Skeletal muscle tissue (tissue), 4 donors: ENCODE data around the gene KMT2C. TPM values are rescaled to one million over a fixed set of nuclear protein-coding genes. Genes with fewer than 3 reads are reported as not detected.
"Not testable (repeated sequence)": the region's sequence is repeated elsewhere in the genome, so short reads cannot be mapped to it uniquely, and the experiment has no call there.

ENCODE experiments used
- H3K27ac ChIP-seq: one replicate; pipeline ENCODE4 v1.7.0; 2013; ENCODE audit warnings: mild to moderate bottlenecking, low read depth, low read length, inconsistent platforms
- H3K27me3 ChIP-seq, 3 donors: one replicate each; pipeline ENCODE4 v1.7.0; 2013; ENCODE audit warnings: low read length in 3 of 3; ENCODE audit not compliant: control insufficient read depth in 3 of 3, insufficient read depth in 3 of 3
- H3K36me3 ChIP-seq, 3 donors: one replicate each; pipeline ENCODE4 v1.7.0; 2013; ENCODE audit warnings: low read length in 3 of 3; ENCODE audit not compliant: control insufficient read depth in 3 of 3, insufficient read depth in 3 of 3
- H3K4me1 ChIP-seq, 3 donors: one replicate each; pipeline ENCODE4 v1.7.0; 2013; ENCODE audit warnings: low read length in 3 of 3, mild to moderate bottlenecking in 3 of 3; ENCODE audit not compliant: control insufficient read depth in 3 of 3, insufficient read depth in 3 of 3
- H3K4me3 ChIP-seq, 3 donors: one replicate each; pipeline ENCODE4 v1.7.0; 2013; ENCODE audit warnings: low read length in 3 of 3
- H3K9ac ChIP-seq, 3 donors: one replicate each; pipeline ENCODE4 v1.7.0; 2013; ENCODE audit warnings: low read length in 3 of 3, mild to moderate bottlenecking in 3 of 3, moderate library complexity in 2 of 3, low read depth in 1 of 3
- H3K9me3 ChIP-seq, 3 donors: one replicate each; pipeline ENCODE4 v1.7.0; 2013; ENCODE audit warnings: low read length in 3 of 3; ENCODE audit not compliant: control insufficient read depth in 3 of 3
- total RNA-seq: library from RNA; depleted of rRNA; stranded (reverse); fragments of >200 nt; gene quantifications from one replicate; pipeline ENCODE4 v1.2.3, GENCODE V29; 2014
- donor health status: Osteomylitis.

Gene KMT2C
- total RNA-seq, 1 donor from 2014 or later = 61.6 TPM

DNA sequence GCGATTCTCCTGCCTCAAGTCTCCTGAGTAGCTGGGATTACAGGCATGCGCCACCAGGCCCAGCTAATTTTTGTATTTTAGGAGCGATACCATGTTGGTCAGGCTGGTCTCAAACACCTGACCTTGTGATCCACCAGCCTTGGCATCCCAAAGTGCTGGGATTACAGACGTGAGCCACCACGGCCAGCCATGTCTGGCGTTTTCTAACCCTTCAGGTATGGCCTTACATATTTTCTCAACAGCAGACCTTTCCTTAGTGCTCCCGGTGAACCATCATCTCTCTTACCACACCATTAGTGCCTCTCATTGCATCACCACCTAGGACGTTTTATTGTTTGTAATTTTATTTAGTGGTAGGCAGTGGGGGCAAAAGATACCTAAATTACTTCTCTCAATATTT, 194.5 kb downstream of the KMT2C start:
- not testable (repeated sequence) for H3K9ac ChIP-seq, H3K4me1 ChIP-seq, H3K27ac ChIP-seq, H3K27me3 ChIP-seq, H3K4me3 ChIP-seq, H3K9me3 ChIP-seq, H3K36me3 ChIP-seq

DNA sequence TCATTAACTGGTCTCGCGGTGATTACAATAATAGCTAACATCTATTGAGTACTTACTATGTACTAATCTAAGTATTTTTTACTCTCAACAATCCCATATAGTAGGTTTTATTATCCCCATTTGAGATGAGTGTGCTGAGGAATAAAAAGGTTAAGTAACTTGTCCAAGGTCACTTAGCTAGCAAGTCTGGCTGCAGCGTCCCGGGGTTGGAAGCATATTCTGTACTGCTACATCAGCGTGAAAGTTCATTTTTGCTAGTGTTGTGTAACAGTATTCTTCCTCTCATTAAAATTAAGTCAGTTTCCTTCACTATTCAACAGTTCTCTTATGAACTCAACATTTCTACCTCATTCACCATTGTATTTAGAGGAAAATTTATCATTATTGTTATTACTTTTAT, 199.5 kb downstream of the KMT2C start:
- not testable (repeated sequence) for H3K9me3 ChIP-seq, H3K27me3 ChIP-seq, H3K27ac ChIP-seq, H3K4me3 ChIP-seq, H3K9ac ChIP-seq, H3K4me1 ChIP-seq, H3K36me3 ChIP-seq

DNA sequence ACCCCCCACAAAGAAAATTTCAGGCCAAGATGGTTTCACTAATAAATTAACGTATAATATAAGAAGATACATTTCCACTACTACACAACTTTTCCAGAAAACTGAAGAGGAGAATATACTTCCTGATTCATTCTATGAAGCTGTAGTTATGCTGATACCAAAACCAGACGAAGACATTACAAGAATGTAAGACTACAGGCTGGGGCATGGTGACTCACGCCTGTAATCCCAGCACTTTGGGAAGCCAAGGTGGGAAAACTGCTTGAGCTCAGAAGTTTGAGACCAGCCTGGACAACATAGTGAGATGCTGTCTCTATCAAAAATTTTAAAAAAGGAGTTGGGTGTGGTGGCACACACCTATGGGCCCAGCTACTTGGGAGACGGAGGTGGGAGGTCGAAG, 201.4 kb downstream of the KMT2C start:
- H3K27me3 ChIP-seq, H3K36me3 ChIP-seq, H3K9ac ChIP-seq: not testable (repeated sequence)

DNA sequence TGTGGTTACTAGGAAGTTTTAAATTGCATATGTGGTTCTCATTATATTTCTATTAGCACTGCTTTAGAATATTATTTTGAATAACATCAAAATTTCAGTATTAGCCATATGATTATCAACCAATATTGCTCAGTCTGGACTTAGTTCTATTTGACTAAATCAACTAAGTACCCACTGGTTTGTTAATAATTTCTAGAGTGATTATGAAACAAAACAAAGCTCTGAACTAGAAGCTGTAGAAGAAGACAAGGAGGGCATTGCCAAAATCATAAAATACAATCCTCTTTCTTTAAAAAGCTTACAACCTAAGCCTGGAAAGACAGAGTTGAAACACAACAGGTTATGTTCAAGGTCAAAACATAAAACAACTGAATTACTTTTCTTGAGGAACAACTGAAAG, 204.7 kb downstream of the KMT2C start:
- H3K27me3 ChIP-seq = no peaks in the 10 kb centered on the region
- no peak overlapping the region for H3K27ac ChIP-seq
- no peaks in the 10 kb centered on the region for H3K9me3 ChIP-seq
- no peak overlapping the region for H3K4me3 ChIP-seq
- peaks cover 0 to 2% (median 0%) of the 10 kb centered on the region in 3 donors for H3K36me3 ChIP-seq
- no peaks in the 10 kb centered on the region for H3K4me1 ChIP-seq
- H3K9ac ChIP-seq = no peak overlapping the region

More for the DNA sequence above, 201.4 kb downstream of the KMT2C start:
- not testable (repeated sequence) for H3K4me1 ChIP-seq, H3K9me3 ChIP-seq, H3K27ac ChIP-seq, H3K4me3 ChIP-seq

DNA sequence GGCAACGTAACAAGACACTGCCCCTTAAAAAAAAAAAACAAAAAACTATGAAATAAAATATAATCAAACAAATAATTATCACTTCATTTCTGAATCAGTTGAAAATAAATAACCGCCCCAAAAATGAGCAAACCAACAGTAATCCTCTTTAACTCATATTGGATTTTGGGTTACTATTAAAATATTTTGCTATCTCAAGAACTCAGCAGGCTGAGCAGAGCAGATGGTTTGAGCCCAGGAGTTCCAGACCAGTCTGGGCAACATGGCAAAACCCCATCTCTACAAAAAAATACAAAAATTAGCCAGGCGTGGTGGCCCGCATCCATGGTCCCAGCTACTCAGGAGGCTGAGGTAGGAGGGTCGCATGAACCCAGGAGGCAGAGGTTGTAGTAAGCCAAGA, 216.2 kb downstream of the KMT2C start:
- H3K4me3 ChIP-seq, H3K4me1 ChIP-seq, H3K27ac ChIP-seq, H3K27me3 ChIP-seq, H3K9me3 ChIP-seq, H3K9ac ChIP-seq: not testable (repeated sequence)
- peaks cover 7 to 14% (median 10%) of the 10 kb centered on the region in 3 donors for H3K36me3 ChIP-seq

DNA sequence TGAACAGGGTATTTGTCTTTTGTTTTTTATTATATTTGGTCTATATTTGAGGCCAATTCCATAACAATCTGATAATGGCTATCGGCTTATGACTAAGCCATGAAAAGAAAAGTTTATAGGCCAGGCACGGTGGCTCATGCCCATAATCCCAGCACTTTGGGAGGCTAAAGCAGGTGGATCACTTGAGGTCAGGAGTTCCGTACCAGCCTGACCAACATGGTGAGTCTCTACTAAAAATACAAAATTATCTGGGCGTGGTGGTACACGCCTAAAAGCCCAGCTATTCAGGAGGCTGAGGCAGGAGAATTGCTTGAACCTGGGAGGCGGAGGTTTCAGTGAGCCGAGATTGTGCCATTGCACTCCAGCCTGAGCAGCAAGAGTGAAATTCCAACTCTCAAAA, 227.0 kb downstream of the KMT2C start:
- not testable (repeated sequence) for H3K4me3 ChIP-seq, H3K4me1 ChIP-seq, H3K9ac ChIP-seq, H3K27me3 ChIP-seq, H3K27ac ChIP-seq, H3K9me3 ChIP-seq
- peaks cover 8 to 12% (median 11%) of the 10 kb centered on the region in 3 donors for H3K36me3 ChIP-seq

DNA sequence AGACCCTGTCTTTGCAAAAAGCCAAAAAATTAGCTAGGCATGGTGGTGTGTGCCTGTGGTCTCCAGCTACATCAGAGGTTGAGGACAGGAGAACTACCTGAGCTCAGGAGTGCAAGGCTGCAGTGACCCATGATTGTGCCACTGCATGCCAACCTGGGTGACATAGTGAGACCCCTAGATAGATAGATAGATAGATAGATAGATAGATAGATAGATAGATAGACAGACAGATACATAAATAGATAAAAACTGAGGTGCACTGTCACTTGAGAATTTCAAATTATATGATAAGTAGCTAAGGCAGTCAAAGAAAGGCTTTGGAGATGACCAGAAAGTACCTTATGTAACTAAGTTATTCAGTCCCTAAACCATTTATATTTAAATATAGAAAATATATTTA, 231.4 kb downstream of the KMT2C start:
- not testable (repeated sequence) for H3K27me3 ChIP-seq, H3K9ac ChIP-seq, H3K4me1 ChIP-seq, H3K9me3 ChIP-seq, H3K4me3 ChIP-seq, H3K27ac ChIP-seq
- peaks cover 6 to 18% (median 13%) of the 10 kb centered on the region in 3 donors for H3K36me3 ChIP-seq

DNA sequence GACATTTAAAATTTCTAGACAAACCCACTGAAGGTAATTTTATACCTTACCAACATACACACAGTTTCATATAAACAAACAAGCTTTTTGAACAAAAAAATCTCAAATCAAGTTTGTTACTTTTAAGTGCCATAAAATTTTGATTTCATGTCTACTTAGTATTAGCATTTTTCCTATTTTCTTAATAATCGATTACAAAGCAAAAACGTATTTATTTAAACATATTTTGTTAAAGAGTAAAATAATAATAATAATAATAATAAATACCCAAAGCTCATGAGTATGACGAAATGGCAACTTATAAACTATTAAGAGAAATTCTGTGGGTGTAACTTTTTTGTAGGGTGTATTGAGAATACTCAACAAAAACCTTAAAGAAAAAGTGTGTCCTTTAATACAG, 232.7 kb downstream of the KMT2C start:
- Histone ChIP-seq H3K4me1 (no peaks in the 10 kb centered on the region), H3K4me3 (no peak overlapping the region), H3K27me3 (no peaks in the 10 kb centered on the region), H3K36me3 (peaks cover 8 to 25% (median 23%) of the 10 kb centered on the region in 3 donors), H3K9me3 (no peaks in the 10 kb centered on the region), H3K27ac (no peak overlapping the region), H3K9ac (no peak overlapping the region)

DNA sequence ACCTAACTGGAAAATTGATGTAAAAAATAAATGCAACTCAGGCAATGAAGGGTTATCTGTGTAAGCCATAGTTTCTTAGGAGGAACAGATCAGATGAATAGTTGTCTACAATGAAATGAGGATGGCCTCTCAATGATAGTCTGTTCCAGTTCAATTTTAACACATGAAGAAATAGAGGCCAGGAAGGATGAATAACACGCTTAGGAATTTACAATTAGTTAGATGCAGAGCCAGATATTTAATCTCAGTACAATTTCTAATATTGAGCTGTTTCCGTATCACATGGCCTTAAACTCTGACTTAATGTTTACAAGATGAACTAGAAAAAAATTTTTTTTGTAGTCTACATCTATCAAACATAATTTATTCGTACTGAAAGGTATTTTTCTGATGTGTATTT, 233.7 kb downstream of the KMT2C start:
- Histone ChIP-seq H3K36me3 (peaks cover 8 to 27% (median 23%) of the 10 kb centered on the region in 3 donors), H3K9me3 (no peaks in the 10 kb centered on the region), H3K4me1 (no peaks in the 10 kb centered on the region), H3K9ac (no peak overlapping the region), H3K4me3 (no peak overlapping the region), H3K27ac (no peak overlapping the region), H3K27me3 (no peaks in the 10 kb centered on the region)

DNA sequence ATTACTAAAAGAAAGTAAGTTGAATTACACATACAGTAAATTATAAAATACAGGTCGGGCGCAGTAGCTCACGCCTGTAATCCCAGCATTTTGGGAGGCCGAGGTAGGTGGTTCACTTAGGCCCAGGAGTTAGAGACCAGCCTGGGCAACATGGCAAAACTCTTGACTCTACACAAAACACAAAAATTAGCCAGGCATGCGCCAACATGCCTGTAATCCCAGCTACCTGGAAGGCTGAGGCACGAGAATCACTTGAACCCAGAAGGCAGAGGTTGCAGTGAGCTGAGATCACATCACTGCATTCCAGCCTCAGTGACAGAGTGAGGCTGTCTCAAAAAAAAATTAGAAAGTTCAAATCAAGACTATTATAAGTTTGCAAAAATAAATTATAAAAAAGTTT, 235.4 kb downstream of the KMT2C start:
- Histone ChIP-seq H3K36me3 (peaks cover 8 to 33% (median 19%) of the 10 kb centered on the region in 3 donors), H3K4me1 (no peaks in the 10 kb centered on the region), H3K4me3 (no peak overlapping the region), H3K27me3 (no peaks in the 10 kb centered on the region), H3K9ac (no peak overlapping the region), H3K27ac (no peak overlapping the region), H3K9me3 (no peaks in the 10 kb centered on the region)

DNA sequence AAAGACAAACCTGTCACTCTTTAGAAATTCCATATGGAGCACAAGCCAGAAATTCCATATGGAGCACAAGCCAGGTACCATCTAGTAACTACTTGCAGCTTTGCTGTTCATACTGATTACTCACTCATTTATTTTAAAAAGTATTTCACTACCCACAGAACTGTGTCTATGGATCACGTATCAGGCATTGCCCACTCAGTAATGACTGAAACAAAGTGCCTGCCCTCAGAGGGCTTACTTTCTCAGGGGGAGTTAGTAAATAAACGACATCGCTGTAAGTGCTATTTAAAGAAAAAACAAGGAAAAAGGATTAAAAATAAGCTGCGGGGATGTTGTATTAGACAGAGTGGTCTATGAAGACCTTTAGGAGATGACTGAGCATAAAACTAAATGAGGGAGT, 239.4 kb downstream of the KMT2C start:
- H3K9me3 ChIP-seq = no peaks in the 10 kb centered on the region
- no peak overlapping the region for H3K9ac ChIP-seq
- no peak overlapping the region for H3K27ac ChIP-seq
- no peak overlapping the region for H3K4me3 ChIP-seq
- no peaks in the 10 kb centered on the region for H3K4me1 ChIP-seq
- peaks cover 14 to 46% (median 37%) of the 10 kb centered on the region in 3 donors for H3K36me3 ChIP-seq
- no peaks in the 10 kb centered on the region for H3K27me3 ChIP-seq
